Measurements from ENCODE around the gene TCEAL4. TPM values are rescaled to one million over a fixed set of nuclear protein-coding genes. Genes with fewer than 3 reads are reported as not detected.

The TCEAL4 gene
- total RNA-seq, 1 donor from 2014 or later: 72.3 TPM

- H3K4me1 Mint-ChIP-seq (ENCODE audit: low read depth): peaks cover 10% of the 10 kb centered on the region
- H3K9me3 Mint-ChIP-seq (ENCODE audit: low read depth): peaks cover 3% of the 10 kb centered on the region
- no peak overlapping the region for H3K27ac Mint-ChIP-seq
- no peak for DNase-seq (ENCODE audit: low spot score, unreplicated experiment)
- H3K27me3 Mint-ChIP-seq: no peaks in the 10 kb centered on the region
- H3K4me3 Mint-ChIP-seq (ENCODE audit: low read depth): peak overlapping the region; percentile 14
- TF ChIP-seq, protein P1, sequence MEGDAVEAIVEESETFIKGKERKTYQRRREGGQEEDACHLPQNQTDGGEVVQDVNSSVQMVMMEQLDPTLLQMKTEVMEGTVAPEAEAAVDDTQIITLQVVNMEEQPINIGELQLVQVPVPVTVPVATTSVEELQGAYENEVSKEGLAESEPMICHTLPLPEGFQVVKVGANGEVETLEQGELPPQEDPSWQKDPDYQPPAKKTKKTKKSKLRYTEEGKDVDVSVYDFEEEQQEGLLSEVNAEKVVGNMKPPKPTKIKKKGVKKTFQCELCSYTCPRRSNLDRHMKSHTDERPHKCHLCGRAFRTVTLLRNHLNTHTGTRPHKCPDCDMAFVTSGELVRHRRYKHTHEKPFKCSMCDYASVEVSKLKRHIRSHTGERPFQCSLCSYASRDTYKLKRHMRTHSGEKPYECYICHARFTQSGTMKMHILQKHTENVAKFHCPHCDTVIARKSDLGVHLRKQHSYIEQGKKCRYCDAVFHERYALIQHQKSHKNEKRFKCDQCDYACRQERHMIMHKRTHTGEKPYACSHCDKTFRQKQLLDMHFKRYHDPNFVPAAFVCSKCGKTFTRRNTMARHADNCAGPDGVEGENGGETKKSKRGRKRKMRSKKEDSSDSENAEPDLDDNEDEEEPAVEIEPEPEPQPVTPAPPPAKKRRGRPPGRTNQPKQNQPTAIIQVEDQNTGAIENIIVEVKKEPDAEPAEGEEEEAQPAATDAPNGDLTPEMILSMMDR (IDR thresholded peaks at IDR 0.05; ENCODE audit: unreplicated experiment): no peak
- H3K36me3 Mint-ChIP-seq (ENCODE audit: insufficient read depth): peaks cover 4% of the 10 kb centered on the region
These were observed 45.8 kb downstream of the TCEAL4 start for GRCh38 chrX:103631145-103631544.

DNA sequence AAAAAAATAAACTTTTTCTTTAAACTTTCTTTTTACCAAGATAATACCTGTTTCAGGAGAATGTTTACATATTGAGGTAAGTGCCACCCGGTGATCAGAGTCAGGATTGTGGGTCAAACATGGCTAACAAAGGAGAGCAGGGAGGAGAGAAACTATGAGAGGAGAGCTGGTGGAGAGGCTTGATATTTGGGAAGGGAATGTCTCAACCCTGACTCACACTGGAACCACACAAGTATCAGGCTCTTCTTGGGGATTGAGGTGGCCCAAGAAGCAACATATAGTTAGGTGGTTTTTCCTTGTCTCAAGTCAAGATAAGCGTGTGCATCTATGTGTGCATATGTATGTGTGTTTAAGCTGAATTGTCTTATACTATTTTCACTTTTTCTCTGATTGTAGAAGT, 50.1 kb downstream of the TCEAL4 start:
- TF ChIP-seq, protein P1 (IDR thresholded peaks at IDR 0.05; ENCODE audit: unreplicated experiment): no peak
- Mint-ChIP-seq H3K4me3 (ENCODE audit: low read depth) (no peak overlapping the region), H3K27ac (peak overlapping the region; percentile 14), H3K4me1 (ENCODE audit: low read depth) (no peaks in the 10 kb centered on the region), H3K36me3 (ENCODE audit: insufficient read depth) (peaks cover 2% of the 10 kb centered on the region), H3K9me3 (ENCODE audit: low read depth) (no peaks in the 10 kb centered on the region), H3K27me3 (no peaks in the 10 kb centered on the region)
- no peak for DNase-seq (ENCODE audit: low spot score, unreplicated experiment)

Other genes starting within 250 kb of the TCEAL4 start
- gene TCEAL9, start 229.0 kb upstream of the TCEAL4 start, total RNA-seq: 111 and 118 TPM in 2 replicates
- 408 and 425 TPM in 2 replicates for gene BEX3, start 209.0 kb upstream of the TCEAL4 start, total RNA-seq
- 0.89 and 0.98 TPM in 2 replicates for gene RAB40A, start 66.0 kb upstream of the TCEAL4 start, total RNA-seq
- gene TCEAL3, start 22.4 kb downstream of the TCEAL4 start, total RNA-seq: 14.4 and 15.1 TPM in 2 replicates
- gene TCEAL1, start 43.5 kb downstream of the TCEAL4 start, total RNA-seq: 18.9 and 21.5 TPM in 2 replicates
- 479 and 507 TPM in 2 replicates for gene MORF4L2, start 101.2 kb downstream of the TCEAL4 start, total RNA-seq
- gene TMEM31, start 125.4 kb downstream of the TCEAL4 start, total RNA-seq: 0.55 and 0.89 TPM in 2 replicates
- gene PLP1, start 191.3 kb downstream of the TCEAL4 start, total RNA-seq: 0.46 and 0.95 TPM in 2 replicates
- gene RAB9B, start 246.7 kb downstream of the TCEAL4 start, total RNA-seq: 2.4 and 2.8 TPM in 2 replicates